ENCODE data around the gene NHERF1.
A peak's percentile ranks its signal among the peaks of the same experiment; 100 is the strongest.

Gene NHERF1

DNA sequence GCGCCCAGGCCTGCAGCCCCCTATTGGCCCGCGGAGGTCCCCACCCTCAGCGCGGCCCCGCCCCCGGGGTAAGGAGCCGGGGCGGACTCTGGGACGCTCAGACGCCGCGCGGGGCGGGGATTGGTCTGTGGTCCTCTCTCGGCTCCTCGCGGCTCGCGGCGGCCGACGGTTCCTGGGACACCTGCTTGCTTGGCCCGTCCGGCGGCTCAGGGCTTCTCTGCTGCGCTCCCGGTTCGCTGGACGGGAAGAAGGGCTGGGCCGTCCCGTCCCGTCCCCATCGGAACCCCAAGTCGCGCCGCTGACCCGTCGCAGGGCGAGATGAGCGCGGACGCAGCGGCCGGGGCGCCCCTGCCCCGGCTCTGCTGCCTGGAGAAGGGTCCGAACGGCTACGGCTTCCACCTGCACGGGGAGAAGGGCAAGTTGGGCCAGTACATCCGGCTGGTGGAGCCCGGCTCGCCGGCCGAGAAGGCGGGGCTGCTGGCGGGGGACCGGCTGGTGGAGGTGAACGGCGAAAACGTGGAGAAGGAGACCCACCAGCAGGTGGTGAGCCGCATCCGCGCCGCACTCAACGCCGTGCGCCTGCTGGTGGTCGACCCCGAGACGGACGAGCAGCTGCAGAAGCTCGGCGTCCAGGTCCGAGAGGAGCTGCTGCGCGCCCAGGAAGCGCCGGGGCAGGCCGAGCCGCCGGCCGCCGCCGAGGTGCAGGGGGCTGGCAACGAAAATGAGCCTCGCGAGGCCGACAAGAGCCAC is at the start of gene NHERF1:
NHERF1 (plus strand) TSS at position 100 of the 750 bp plus-strand sequence; CDS start at position 319, 219 bp downstream.
- DNase-seq, result peak; percentile 92

DNA sequence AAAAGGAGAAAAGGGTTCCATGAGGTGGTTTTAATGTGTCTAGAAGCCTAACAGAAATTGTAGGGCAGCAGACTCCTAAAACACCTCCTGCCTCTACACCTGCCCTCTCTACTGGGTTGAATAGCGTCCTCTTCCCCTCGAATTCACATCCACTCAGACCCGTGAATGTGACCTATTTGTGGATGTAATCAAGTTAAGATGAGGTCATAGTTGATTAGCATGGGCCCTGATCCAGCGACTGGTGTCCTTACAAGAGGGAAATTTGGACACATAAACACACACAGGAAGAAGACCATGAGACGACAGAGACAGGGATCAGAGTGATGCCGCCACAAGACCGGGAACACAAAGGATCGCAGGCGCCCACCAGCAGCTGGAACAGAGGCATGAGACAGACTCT is 49.2 kb upstream of the NHERF1 start:
- no peak for DNase-seq

DNA sequence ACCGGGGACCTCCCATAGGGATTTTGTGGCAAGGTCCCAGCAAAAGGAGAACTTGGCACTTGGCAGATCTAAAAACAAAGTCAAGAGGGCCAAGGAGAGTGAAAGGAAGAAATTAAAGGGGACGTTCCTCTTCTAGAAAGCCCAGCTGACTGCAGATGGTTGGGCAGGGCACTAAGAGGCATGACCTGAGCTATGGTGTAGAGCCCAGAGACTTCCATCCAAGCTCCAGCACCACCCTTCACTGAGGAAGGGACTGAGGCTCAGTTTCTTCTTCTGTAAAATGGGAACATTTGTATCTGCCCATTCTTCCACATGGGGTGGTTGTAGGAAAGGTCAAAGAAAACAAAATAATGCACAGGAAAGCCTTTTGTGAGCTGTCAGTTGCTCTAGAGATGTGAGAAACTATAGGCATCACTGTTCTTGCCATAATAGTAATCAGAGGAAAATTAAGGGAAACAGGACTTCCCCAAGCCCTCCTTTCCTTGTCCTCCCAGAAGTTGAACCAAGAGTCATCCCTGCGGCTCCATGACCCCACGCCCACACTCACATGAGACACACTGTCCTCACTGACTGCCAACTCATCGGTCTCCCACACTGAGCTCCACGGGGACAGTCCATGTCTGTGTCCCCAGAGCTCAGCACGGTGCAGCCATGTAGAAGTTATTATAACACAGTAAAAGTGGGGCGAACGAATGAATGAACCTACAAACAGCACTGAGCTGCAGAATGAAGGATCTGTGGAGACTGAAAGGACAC is 46.1 kb upstream of the NHERF1 start:
- DNase-seq, result no peak

DNA sequence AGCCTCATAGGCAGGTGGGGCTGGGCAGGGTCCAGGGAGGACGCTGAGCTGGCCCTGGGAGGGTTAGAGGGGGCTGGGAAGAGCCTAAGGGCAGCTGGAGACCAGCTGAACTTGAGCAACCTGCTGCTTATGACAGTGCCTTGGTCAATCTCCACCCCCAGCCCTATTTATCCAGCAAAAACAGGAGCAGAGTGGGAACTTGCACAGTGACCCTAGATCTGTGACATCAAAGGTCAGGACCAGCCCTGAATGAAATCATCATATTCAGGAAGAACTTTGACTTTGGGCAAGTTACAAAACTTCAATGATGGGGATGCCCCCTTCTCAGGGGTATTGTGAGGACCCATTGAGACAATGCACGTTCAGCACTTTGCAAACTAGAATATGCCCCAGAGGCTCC is 45.1 kb upstream of the NHERF1 start:
- no peak for DNase-seq

DNA sequence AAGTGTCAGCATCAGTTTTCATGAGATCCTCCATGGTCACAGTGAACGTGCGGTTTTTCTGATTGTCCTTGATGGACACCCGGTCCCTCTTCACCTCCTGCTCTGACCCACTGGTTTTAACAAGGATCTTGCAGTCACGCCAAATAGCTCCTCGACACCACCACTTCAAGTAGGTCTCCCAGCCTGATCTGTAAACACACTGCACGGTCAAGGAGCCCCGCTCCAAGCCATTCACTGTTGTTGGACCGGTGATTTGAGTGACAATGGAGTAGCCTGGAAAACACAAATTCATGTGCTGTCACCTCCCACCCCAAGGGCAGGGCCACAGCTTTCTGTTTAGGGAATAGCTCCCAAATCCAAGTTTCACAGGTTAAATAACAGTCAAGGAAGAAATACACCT is 43.9 kb upstream of the NHERF1 start:
- no peak for DNase-seq

DNA sequence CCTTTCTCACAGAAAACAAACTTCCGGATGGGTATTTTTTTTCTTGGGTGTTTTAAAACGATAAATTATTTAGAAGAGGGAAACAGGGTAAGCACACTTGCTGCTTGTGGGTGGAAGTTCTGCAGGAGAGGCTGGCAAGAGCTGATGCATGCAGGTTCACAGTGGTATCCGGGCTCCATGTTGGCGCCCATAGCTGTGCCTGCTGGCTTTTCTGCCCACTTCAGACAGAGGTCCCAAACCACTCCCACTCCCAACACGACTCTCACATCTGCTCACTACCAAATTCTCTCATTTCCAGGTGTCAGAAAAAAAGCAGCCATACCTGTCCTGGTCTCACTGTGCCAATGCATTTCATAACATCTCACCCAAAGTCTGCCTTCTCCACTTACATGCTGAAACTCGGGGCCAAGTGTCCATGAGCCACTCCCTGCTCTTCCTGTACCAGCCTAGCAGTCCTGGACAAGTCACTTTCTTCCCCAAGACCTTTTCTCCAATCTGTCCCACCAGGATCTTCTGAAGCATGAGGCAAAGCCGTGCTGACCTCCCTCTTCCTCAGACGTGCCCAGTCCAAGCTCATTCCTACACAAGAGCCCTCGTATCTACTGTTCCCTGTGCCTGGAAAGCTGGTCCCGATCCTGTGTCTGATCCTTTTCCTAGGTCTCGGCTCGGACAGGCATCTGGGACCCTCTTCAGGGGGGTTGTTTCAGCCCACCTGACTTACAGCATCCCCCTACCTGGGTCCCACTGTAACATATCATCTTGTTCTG is 37.2 kb upstream of the NHERF1 start:
- no peak for DNase-seq

DNA sequence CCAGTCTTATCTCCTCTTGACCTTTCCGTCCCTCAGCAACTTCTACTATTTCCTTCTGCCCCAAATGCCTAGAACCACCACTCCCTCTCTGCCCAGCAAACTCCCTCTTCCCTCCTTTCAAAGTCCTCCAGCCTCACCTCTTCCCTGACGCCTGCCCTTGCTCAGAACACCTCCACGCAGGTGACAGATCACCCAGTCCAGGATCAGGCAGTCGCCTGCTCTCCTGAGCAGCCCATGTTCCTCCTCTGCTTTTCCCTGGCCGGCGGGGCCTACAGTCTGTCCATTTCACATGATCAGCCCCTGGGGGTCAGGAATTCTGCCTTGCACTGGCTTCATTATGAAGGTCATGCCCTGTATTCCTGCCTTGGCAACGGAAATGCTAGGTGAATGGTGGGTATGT is 36.1 kb upstream of the NHERF1 start:
- DNase-seq, result no peak

DNA sequence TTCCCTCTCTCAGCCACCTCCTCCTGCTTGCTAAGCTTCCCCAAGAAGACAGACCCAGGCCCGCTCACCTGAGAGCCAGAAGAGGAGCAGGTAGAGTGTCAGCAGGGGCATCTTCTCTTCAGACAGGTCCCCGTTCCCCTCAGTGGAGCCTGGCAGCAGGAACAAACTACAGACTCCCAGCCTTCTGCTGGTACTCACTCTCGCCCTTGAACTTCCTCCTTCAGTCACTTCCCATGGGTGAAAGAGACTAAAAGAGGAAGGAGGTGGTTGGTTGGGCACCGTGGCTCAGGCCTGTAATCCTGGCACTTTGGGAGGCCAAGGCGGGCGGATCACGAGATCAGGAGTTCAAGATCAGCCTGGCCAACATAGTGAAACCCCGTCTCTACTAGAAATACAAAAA is 35.7 kb upstream of the NHERF1 start, which contains the start of gene CD300LF:
CD300LF (minus strand) TSS at position 168 of the 400 bp plus-strand sequence; CDS start at position 111, 57 bp downstream.
- DNase-seq, result no peak

DNA sequence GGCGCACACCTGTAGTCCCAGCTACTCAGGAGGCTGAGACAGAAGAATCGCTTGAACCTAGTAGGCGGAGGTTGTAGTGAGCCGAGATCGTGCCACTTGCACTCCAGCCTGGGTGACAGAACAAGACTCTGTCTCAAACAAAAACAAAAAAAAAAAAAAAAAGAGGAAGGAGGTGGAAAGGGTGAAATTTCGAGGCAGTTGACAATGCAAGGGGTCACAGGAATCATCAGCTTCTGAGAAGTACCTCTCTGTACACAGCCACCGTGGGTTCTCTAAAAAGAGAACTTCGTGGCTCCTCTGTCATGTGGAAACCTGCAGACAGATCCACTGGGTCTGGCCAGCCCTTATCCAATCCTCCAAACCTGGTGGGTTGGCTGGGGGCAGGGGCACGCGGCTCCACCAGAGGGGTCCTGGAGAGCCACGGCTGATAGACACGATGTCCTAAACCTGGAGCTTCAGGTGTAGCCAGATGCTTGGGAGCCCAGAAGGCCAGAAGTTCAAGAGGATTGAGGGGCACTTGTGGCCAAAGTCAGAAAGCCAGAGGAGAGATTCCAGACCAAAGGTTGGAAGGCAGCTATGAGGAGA is 35.2 kb upstream of the NHERF1 start:
- no peak for DNase-seq

DNA sequence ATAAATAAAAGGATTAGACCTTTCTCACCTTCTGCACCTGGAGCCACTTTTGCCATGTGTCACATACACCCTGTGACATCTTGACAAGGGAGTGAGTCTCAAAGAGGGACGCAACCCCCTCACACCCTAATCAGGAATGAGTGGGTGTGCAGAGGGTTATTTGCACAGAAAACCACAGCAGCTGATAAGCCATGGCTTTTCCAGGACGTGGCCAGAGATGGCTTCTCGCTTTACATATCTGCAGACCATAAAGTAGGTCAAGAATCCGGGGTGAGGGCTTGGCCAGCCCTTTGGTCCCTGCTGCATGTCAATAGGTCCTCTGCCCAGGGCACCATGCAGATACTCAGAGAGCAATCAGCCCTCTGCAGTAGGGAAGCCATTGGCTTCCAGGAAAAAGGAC is 33.3 kb upstream of the NHERF1 start:
- DNase-seq, result no peak

DNA sequence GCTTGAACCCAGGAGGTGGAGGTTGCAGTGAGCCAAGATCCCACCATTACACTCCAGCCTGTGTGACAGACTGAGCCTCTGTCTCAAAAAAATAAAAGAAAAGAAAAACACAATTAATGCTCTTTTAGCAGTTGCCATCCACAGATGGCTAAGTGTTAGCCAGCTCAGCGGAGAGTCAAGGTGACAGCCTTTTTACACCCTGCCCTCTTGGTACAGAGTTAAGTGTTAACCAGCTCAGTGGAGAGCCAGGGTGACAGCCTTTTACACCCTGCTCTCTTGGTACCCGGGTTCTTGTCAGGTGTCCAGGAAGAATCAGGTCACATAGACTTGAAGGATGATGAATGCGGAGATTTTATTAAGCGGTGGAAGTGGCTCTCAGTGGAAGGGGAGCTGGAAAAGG is 27.9 kb upstream of the NHERF1 start:
- no peak for DNase-seq

DNA sequence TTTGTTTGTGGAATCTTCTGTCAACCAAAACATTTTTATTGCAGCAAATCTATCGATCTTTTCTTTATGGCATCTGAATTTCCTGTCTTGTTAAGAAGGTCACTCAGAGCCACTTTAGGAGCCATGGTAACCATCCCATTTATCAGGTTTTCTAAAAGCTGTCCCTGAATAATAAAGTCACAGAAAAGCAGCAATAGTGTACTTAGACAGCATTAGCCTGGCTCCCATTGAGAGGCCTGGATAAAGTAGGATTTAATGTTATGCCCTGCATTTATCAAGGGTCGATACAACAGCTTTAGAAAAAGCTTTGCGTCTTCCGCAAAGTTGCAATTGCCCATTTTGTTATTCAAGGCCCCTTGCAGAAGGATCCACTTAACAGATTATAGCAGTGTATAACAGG is 25.6 kb upstream of the NHERF1 start:
- no peak for DNase-seq

DNA sequence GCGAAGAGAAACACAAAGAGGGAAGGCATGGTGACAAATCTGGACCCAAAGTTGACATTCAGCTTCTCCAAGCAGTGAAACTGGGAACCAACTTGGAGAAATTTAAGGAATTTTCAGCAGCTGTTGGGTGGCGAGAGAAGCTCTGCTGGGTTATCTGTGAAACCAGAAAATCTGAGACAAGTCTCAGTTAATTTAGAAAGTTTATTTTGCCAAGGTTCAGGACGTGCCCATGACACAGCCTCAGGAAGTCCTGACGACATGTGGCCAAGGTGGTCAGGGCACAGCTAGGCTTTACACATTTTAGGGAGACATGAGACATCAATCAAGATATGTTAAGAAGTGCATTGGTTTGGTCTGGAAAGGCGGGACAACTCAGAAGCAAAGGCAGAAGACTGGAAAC is 24.5 kb upstream of the NHERF1 start:
- no peak for DNase-seq

DNA sequence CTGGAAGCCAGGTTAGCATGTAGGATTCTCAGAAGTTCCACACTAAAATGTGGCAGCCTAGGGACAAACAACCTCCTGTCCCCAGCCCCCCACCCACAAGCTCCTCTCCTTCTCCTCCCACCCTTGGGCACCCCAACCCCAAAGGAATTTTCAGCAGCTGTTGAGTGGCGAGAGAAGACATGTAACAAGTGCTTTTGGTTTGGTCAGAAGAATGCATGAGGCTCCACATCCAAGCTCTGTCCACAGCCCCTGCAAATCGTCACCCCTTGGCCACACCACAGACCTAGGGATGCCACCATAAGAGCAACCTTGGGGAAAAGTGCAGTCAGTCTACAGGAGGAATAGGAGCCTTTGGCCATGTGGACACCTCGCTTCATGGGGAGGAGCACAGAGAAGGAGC is 23.3 kb upstream of the NHERF1 start:
- no peak for DNase-seq

DNA sequence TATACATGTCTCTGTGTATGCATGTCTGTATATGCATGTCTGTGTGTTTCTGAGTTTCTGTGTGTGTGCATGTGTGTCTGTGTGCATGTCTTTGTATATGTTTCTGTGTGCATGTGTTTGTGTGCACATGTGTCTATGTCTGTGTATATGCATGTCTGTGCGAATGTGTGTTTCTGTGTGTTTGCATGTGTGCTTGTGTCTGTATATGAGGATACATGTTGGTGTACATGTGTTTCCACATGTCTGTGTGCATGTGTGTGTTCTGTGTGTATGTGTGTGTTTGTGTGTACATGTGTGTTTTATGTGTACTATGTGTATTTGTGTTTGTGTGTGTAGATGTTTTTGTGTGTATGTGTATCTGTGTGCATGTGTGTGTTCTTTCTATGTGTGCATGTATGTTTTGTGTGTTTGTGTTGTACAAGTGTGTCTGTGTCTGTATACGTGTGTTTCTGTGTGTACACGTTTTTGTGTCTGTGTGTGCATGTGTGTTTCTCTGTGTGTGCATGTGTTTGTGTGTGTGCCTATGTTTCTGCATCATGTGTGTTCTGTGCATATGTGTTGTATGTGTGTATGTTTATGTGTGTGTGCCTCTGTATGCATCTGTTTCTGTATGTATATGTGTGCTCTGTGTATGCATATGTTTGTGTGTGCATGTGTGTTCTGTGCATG is 20.3 kb upstream of the NHERF1 start:
- no peak for DNase-seq

DNA sequence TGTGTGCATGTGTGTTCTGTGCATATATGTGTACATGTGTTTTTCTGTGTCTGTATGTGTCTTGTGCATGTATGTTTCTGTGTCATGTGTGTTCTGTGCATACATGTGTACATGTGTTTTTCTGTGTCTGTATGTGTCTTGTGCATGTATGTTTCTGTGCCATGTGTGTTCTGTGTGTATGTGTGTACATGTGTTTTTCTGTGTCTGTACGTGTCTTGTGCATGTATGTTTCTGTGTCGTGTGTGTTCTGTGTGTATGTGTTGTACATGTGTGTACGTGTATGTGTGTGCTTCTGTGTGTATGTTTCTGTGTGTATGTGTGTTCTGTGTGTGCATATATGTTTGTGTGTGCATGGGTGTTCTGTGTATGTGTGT is 19.7 kb upstream of the NHERF1 start:
- DNase-seq, result no peak

DNA sequence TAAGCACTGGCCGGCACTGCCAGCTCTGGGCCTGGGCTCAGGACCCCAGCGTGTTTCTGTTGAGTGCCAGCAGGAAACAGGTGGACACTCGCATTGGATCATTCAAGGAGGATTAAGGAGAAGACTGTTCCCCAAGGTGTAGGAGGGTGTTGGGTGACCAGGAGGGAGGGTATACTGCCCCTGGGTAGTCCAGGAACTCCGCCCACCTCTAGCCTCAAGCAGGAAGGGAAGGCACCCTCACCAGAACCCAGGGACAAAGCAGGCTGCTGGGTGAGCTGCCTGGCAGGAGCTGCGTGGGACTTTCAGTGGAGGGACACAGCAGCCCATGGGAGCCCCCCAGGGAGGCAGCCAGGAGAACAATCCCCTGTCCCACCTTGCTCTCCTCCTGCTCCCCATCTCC is 19.1 kb upstream of the NHERF1 start:
- no peak for DNase-seq

DNA sequence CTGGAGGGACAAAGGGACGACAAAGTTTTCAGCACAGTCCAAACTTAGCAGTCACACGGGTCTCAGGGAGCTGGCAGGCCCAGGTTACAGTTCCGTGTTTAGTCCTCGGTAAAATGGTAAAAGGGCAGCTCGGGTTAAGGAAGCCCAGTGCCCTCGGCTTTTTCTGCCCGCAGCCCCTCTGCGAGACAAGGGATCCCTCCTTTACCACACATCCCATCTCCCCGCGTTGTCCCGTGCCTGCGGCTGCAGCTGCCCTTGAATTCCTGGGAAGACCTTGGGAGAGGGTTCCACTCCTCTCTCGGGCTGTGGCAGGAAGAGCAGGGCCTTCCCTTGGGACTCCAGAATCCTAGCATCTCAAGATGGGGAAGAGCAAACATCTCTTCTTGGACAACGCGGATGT is 18.6 kb upstream of the NHERF1 start:
- DNase-seq, result no peak

DNA sequence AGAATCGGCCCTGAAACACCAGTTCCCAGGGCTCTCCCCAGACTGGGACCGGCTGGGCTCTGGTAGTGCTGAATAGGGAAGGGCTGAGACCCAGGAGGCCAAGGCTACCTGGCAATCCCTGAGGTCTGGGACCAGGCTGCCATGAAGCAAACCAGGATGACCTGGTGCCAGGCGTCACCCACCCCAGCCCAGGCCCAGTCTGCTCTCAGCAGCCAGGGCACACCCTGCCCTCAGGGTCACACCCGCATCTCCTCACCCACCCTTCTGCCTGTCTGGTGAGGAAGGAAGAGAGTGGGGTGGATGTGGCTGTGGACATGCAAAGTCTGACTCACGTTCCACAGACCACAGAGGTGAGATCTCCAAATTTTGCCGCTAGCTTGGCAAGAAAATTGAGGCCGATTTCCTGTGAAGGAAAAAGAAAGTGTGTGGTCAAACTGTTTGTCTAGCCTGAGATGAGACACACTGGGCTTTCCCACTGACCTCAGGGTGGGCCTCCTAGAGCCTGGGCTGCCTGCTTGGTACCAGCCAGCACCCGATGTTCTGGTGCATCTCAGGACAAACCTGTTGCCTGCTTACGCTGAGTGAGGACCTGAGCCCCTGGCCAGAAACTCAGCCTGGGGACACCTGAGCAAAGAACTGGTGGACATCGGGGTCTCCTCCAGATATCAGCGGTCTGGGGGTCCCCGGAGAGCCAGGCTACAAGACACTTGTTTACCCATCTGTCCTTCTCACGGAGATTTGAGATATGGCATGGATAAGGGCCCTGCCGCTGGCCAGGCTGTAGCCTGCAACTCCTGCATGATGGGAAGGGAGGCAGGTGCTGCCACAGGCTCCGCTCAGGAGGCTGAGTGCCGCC is 17.7 kb upstream of the NHERF1 start:
- no peak for DNase-seq

DNA sequence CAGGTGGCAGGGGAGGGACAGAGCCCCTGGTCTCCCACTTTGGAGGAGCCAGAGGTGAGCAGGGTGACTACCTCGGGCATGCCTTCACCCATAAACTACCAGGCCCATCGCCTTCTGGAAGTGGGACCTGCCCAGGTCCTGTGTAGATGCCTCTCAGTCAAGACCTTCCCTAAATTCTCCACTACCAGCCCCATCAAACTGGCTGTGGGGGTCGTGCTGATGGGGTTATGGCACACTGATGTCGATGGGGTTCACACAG is 17.2 kb upstream of the NHERF1 start:
- DNase-seq, result no peak

DNA sequence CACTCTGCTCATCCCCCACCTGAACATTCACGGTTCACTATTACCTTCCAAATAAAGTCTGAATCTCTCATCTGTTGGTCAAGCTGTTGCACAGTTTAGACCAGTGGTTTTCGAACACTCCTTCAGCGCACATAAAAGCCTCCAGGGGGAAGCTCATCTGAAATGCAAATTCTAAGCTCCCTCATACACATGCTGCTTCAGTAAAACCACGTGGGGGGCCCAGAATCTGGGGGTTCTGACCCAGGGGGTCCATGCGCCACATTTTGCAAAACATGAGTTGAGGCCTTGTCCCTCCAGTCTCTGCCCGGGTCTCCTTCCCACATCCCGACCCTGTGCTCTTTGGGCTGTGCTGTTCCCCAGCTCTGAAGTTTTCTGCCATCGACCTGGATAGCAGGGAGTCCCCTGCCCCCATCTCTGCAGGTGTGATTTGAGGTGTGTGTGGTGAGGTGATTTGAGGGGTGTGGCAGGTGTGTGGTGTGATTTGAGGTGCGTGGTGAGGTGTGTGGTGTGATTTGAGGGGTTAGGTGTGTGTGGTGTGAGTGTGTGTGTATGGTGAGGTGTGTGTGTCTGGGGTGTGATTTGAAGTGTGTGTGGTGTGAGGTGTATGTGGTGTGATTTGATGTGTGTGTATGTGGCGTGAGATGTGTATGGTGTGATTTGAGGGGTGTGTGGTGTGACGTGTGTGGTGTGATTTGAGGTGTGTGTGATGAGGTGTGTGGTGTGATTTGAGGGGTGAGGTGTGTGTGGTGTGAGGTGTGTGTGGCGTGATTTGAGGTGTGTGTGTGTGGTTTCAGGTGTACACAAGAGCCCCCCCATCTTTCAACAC is 16.2 kb upstream of the NHERF1 start:
- DNase-seq, result no peak
